Omental fat pad (tissue), 4 donors: ENCODE results near the gene CCDC83. TPM values are rescaled to one million over a fixed set of nuclear protein-coding genes. Genes with fewer than 3 reads are reported as not detected.
"Not testable (repeated sequence)": the region's sequence is repeated elsewhere in the genome, so short reads cannot be mapped to it uniquely, and the experiment has no call there.

Experiments
- ATAC-seq: fragments of 150-250 bp; one replicate; pipeline ENCODE4 v1.9.1; 2016; ENCODE audit warnings: mild to moderate bottlenecking, moderate library complexity; ENCODE audit not compliant: low FRiP score
- DNase-seq: peaks from one replicate; pipeline ENCODE4 v3.0.0-alpha.2; 2019; ENCODE audit warnings: low spot score
- CTCF ChIP-seq, 3 donors: fragments of 450-650 bp; IDR thresholded peaks; one replicate each; pipeline ENCODE4 v1.5.1; 2016 to 2017; ENCODE audit warnings: antibody characterized with exemption in 3 of 3, mild to moderate bottlenecking in 3 of 3, moderate library complexity in 2 of 3
- total RNA-seq, 4 donors: library from RNA; depleted of rRNA; stranded (reverse); fragments of >200 nt; gene quantifications; one replicate each; pipeline ENCODE4 v1.1.0, GENCODE V29; 2016

The CCDC83 gene
- total RNA-seq, 4 donors from 2014 or later: 3.2 TPM; not detected in 3

GRCh38 chr11:85845124-85845631 lies 10.0 kb upstream of the CCDC83 start:
- ATAC-seq: peak; percentile 68
- TF ChIP-seq CTCF (IDR thresholded peaks at IDR 0.05): no peak
- DNase-seq: no peak

DNA sequence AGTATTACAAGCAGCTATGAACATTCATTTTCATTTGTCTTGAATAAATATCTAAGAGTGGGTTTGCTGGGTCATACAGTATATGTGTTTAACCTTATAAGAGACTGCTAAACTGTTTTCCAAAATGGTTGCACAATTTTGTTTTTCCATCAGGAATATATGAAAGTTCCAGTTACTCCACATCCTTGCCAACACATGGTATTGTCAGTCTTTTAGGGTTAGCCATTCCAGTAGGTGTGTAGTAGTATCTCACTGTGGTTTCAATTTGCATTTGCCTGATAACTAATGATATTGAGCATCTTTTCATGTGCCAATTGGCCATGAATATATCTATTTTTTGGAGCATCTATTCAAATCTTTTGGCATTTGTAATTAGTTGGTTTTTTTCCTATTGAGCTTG lies 7.7 kb upstream of the CCDC83 start:
- TF ChIP-seq CTCF (IDR thresholded peaks at IDR 0.05): no peak
- ATAC-seq (no peak), DNase-seq (no peak)

DNA sequence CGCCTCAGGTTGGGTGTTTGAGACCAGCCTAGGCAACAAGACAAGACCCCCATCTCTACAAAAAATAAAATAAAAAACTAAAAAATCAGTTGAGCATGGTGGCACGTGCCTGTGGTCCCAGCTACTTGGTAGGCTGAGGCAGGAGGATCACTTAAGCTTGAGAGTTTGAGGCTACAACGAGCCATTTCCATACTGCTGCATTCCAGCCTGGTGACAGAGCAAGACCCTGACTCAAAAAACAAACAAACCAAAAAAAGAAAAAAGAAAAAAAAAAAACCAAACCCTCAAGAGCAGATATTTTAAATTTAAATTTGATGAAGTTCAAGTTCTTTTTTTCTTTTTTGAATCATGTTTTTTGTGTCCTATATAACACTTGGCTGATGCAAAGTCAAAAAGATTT lies 7.2 kb upstream of the CCDC83 start:
- no peak for ATAC-seq
- no peak for TF ChIP-seq CTCF (IDR thresholded peaks at IDR 0.05)
- DNase-seq: no peak

DNA sequence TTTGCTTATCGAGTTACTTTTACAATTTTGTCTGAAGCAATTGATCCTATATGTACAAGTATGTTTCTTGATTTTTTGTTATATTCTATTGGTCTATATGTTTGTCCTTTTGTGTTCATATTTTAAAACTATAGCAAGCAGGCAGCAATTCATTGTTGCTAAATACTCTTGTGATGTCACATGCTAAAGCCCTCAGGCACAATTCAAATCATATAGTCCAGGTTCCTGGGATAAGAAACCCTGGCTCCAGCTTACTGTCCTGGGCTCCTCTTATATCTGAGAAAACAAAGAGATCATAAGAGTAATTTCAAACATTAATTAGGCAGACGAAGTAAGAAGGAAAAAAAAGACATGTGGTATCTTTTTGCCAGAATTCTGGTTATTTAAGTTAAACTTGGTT lies 6.6 kb upstream of the CCDC83 start:
- DNase-seq (no peak), ATAC-seq (no peak)
- TF ChIP-seq CTCF (IDR thresholded peaks at IDR 0.05): no peak

DNA sequence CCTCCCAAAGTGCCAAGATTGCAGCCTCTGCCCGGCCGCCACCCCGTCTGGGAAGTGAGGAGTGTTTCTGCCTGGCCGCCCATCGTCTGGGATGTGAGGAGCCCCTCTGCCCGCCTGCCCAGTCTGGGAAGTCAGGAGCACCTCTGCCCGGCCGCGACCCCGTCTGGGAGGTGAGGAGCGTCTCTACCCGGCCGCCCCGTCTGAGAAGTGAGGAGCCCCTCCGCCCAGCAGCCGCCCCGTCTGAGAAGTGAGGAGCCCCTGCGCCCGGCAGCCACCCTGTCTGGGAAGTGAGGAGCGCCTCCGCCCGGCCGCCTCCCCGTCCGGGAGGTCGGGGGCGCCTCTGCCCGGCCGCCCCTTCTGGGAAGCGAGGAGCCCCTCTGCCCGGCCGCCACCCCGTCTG lies 2.4 kb upstream of the CCDC83 start:
- ATAC-seq, DNase-seq: not testable (repeated sequence)

- DNase-seq, ATAC-seq: not testable (repeated sequence)
Measured at GRCh38 chr11:85853541-85853940, 1.6 kb upstream of the CCDC83 start.

GRCh38 chr11:85854212-85854556 lies 999 bp upstream of the CCDC83 start:
- DNase-seq (no peak), ATAC-seq (no peak)
- no peak for TF ChIP-seq CTCF (IDR thresholded peaks at IDR 0.05)

GRCh38 chr11:85854557-85855340 lies 434 bp upstream of the CCDC83 start:
- TF ChIP-seq CTCF (IDR thresholded peaks at IDR 0.05): peak in 1 of 3 donors; percentile 52
- peak; percentile 62 for DNase-seq
- ATAC-seq: peak; percentile 99
